HepG2 (cell line): ENCODE results near the gene CTIF.

Source experiments
- SKI ChIP-seq: fragments of 450-650 bp; IDR thresholded peaks from one replicate; pipeline ENCODE4 v1.6.1; 2018; ENCODE audit warnings: mild to moderate bottlenecking; ENCODE audit not compliant: partially characterized antibody
- ZNF263 ChIP-seq: sonication (generic); formaldehyde crosslinking; IDR thresholded peaks from 2 replicates; pipeline ENCODE4 v1.4.0; 2020; ENCODE audit warnings: missing genetic modification reagents
- ZNF407 ChIP-seq: sonication (generic); formaldehyde crosslinking; IDR thresholded peaks from one replicate; pipeline ENCODE4 v1.5.1; 2020; ENCODE audit warnings: mild to moderate bottlenecking, missing genetic modification reagents; ENCODE audit errors: not compliant biosample characterization

GRCh38 chr18:48857023-48857694, 318.3 kb downstream of the CTIF start:
- TF ChIP-seq ZNF407 (CRISPR knock-in tag) = no peak
- no peak for TF ChIP-seq SKI
- no peak for TF ChIP-seq ZNF263
